H1 (cell line): Measurements from ENCODE around the gene QSER1. TPM values are rescaled to one million over a fixed set of nuclear protein-coding genes. Genes with fewer than 3 reads are reported as not detected.

ENCODE experiments used
- EP300 ChIP-seq, 2 experiments: IDR thresholded peaks; 1 replicate in 1 of 2; 2 replicates in 1 of 2; pipeline ENCODE4 v1.6.1; 2011 to 2012; ENCODE audit warnings: low read depth in 2 of 2, low read length in 2 of 2, mild to moderate bottlenecking in 2 of 2, borderline replicate concordance in 1 of 2, inconsistent platforms in 1 of 2, moderate library complexity in 1 of 2
- HDAC6 ChIP-seq: IDR thresholded peaks from one replicate; pipeline ENCODE4 v1.7.1; 2012; ENCODE audit warnings: low read depth, mild to moderate bottlenecking, inconsistent platforms, low read length, moderate library complexity
- KDM5A ChIP-seq: fragments of 200-600 bp; IDR thresholded peaks from 2 replicates; pipeline ENCODE4 v1.7.1; 2012; ENCODE audit warnings: mild to moderate bottlenecking, low read length, inconsistent platforms, mixed read lengths
- RFX5 ChIP-seq: IDR thresholded peaks from 2 replicates; pipeline ENCODE4 v1.6.1; 2011; ENCODE audit warnings: low read depth, low read length, improper control_type of control experiment, borderline replicate concordance
- SAP30 ChIP-seq: fragments of 300-600 bp; sonication (generic); IDR thresholded peaks from 2 replicates; pipeline ENCODE4 v1.7.1; 2012; ENCODE audit warnings: low read length, moderate library complexity, mild to moderate bottlenecking, inconsistent platforms; ENCODE audit not compliant: insufficient read depth, insufficient replicate concordance
- SIN3A ChIP-seq, 2 experiments: IDR thresholded peaks in 1 of 2; conservative IDR thresholded peaks in 1 of 2; 2 replicates each; pipeline ENCODE4 v1.6.1; 2011 to 2012; ENCODE audit warnings: low read length in 2 of 2, improper control_type of control experiment in 1 of 2, low read depth in 1 of 2, mild to moderate bottlenecking in 1 of 2
- SIX5 ChIP-seq: IDR thresholded peaks from 2 replicates; pipeline ENCODE4 v1.6.1; 2011; ENCODE audit warnings: mild to moderate bottlenecking, low read depth, low read length
- TBP ChIP-seq: IDR thresholded peaks from 2 replicates; pipeline ENCODE4 v1.6.1; 2011; ENCODE audit warnings: low read depth, low read length, improper control_type of control experiment
- polyA plus RNA-seq, 7 experiments: library from polyadenylated mRNA; depleted of rRNA in 3 of 7; stranded (reverse) in 5 of 7; unstranded in 2 of 7; fragments of >200 nt in 5 of 7; fragments of 200-250 nt in 2 of 7; gene quantifications; 1 replicate in 5 of 7; 2 replicates in 1 of 7; 4 replicates in 1 of 7; pipeline versions ENCODE4 v1.2.1 to v1.2.3, GENCODE V29; 2011 to 2013; ENCODE audit warnings: missing spikeins in 2 of 7, mixed read lengths in 2 of 7
- total RNA-seq: library from RNA; stranded (reverse); fragmentation: NEBNext Ultra II Directional; extraction: Animal tissue kit (Norgen Biotek cat#: 25700); gene quantifications from 2 replicates; pipeline ENCODE4 v1.2.1, GENCODE V29; 2021
- TF ChIP-seq, protein P1 (sequence below): fragments of 300-600 bp; sonication (generic); IDR thresholded peaks from 2 replicates; pipeline ENCODE4 v1.7.1; 2012; ENCODE audit warnings: low read length, moderate library complexity, mild to moderate bottlenecking, inconsistent platforms; ENCODE audit not compliant: insufficient replicate concordance

QSER1 gene
- total and polyA plus RNA-seq, 2 of the 8 experiments (the other 6 are each of a cell fraction or from before 2014, with no cell fraction given), result 29.3 to 117 TPM

DNA sequence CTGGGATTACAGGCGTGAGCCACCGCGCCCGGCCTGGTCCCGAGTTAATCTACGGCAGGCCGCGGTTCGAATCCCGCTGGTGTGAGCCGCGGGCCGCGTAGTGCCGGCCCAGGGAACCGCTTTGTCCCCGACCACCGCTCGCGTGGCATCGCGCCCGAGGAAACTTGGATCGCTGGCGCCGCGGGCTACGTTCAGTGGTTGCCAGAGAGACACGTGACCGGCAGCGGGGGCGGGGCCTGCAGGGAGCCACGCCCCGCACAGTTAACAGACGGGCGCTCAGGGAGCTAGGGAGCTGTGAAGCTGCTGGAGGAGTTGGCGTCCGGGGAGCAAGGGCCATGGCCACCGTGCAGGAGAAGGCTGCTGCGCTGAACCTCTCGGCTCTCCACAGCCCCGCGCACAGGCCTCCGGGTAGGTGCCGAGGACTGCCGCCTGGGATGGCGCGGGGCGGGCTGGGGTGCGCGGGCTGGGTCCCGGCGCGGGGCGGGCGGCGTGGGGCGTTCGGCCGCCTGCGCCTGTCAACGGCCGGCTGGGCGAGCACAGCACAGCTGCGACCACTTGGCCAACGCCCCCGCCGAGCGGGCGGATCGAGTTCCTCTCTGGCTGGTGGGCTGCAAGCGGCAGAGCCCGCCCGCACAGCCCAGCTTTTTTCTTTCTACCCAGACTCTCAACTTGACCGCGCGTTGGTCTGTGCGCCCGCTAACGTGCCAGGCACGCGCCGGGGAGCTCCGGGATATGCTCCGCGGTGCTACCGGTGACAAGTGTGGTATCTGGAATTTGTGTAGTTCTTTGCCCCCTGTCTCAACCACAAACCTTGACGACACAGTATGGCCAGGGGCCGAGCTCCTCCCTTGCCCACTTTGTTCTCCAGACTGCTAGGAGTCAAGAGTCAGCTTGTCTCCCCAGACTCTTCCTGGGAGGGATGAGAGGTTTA lies 123.3 kb downstream of the QSER1 start, which contains the start of gene DEPDC7 (continued):
- TF ChIP-seq, protein P1, sequence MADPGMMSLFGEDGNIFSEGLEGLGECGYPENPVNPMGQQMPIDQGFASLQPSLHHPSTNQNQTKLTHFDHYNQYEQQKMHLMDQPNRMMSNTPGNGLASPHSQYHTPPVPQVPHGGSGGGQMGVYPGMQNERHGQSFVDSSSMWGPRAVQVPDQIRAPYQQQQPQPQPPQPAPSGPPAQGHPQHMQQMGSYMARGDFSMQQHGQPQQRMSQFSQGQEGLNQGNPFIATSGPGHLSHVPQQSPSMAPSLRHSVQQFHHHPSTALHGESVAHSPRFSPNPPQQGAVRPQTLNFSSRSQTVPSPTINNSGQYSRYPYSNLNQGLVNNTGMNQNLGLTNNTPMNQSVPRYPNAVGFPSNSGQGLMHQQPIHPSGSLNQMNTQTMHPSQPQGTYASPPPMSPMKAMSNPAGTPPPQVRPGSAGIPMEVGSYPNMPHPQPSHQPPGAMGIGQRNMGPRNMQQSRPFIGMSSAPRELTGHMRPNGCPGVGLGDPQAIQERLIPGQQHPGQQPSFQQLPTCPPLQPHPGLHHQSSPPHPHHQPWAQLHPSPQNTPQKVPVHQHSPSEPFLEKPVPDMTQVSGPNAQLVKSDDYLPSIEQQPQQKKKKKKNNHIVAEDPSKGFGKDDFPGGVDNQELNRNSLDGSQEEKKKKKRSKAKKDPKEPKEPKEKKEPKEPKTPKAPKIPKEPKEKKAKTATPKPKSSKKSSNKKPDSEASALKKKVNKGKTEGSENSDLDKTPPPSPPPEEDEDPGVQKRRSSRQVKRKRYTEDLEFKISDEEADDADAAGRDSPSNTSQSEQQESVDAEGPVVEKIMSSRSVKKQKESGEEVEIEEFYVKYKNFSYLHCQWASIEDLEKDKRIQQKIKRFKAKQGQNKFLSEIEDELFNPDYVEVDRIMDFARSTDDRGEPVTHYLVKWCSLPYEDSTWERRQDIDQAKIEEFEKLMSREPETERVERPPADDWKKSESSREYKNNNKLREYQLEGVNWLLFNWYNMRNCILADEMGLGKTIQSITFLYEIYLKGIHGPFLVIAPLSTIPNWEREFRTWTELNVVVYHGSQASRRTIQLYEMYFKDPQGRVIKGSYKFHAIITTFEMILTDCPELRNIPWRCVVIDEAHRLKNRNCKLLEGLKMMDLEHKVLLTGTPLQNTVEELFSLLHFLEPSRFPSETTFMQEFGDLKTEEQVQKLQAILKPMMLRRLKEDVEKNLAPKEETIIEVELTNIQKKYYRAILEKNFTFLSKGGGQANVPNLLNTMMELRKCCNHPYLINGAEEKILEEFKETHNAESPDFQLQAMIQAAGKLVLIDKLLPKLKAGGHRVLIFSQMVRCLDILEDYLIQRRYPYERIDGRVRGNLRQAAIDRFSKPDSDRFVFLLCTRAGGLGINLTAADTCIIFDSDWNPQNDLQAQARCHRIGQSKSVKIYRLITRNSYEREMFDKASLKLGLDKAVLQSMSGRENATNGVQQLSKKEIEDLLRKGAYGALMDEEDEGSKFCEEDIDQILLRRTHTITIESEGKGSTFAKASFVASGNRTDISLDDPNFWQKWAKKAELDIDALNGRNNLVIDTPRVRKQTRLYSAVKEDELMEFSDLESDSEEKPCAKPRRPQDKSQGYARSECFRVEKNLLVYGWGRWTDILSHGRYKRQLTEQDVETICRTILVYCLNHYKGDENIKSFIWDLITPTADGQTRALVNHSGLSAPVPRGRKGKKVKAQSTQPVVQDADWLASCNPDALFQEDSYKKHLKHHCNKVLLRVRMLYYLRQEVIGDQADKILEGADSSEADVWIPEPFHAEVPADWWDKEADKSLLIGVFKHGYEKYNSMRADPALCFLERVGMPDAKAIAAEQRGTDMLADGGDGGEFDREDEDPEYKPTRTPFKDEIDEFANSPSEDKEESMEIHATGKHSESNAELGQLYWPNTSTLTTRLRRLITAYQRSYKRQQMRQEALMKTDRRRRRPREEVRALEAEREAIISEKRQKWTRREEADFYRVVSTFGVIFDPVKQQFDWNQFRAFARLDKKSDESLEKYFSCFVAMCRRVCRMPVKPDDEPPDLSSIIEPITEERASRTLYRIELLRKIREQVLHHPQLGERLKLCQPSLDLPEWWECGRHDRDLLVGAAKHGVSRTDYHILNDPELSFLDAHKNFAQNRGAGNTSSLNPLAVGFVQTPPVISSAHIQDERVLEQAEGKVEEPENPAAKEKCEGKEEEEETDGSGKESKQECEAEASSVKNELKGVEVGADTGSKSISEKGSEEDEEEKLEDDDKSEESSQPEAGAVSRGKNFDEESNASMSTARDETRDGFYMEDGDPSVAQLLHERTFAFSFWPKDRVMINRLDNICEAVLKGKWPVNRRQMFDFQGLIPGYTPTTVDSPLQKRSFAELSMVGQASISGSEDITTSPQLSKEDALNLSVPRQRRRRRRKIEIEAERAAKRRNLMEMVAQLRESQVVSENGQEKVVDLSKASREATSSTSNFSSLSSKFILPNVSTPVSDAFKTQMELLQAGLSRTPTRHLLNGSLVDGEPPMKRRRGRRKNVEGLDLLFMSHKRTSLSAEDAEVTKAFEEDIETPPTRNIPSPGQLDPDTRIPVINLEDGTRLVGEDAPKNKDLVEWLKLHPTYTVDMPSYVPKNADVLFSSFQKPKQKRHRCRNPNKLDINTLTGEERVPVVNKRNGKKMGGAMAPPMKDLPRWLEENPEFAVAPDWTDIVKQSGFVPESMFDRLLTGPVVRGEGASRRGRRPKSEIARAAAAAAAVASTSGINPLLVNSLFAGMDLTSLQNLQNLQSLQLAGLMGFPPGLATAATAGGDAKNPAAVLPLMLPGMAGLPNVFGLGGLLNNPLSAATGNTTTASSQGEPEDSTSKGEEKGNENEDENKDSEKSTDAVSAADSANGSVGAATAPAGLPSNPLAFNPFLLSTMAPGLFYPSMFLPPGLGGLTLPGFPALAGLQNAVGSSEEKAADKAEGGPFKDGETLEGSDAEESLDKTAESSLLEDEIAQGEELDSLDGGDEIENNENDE, result no peak
- no peak for TF ChIP-seq KDM5A
- TF ChIP-seq TBP, result peak; percentile 51; the same call in 1 of the 2 replicates
- TF ChIP-seq RFX5, result no peak
- TF ChIP-seq SAP30, result peak; percentile 32
- TF ChIP-seq SIX5, result no peak
- TF ChIP-seq SIN3A (conservative IDR thresholded peaks at IDR 0.05 in 1 of 2, IDR thresholded peaks at IDR 0.05 in 1 of 2; ENCODE audit: low read depth in 1 of 2, low read length in 2 of 2), result peak; percentile 13 to 64; a peak in 2 of 4 replicates
- no peak for TF ChIP-seq EP300 (IDR thresholded peaks at IDR 0.05; ENCODE audit: borderline replicate concordance in 1 of 2, low read depth in 2 of 2, low read length in 2 of 2)
- no peak for TF ChIP-seq HDAC6
